Kasumi-1 (cell line): ENCODE measurements around the gene TMEM164.

Source experiments
- DNase-seq, 2 experiments: peaks; one replicate each; lab custom pipeline; 2025; lab: John Stamatoyannopoulos, UW

TMEM164 gene

DNA sequence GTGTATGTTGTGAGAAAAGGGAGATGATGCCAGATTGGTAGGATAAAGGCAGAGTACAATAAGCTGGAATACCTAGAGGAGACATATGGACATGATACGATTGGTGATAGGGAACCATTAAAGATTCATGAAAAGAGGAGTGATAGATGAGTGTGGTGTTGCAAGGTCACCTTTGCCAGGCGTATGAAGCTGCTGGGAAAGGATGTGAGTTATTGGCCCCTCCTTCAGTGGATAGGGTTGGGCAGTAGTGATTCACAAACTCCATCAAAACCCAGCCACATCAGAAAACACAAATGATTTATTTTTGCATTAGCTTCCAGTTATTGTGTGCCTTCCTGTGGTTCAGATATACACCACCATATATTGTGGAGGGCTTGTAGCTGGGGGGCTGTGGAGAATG is 34.3 kb downstream of the TMEM164 start:
- DNase-seq: no peak

DNA sequence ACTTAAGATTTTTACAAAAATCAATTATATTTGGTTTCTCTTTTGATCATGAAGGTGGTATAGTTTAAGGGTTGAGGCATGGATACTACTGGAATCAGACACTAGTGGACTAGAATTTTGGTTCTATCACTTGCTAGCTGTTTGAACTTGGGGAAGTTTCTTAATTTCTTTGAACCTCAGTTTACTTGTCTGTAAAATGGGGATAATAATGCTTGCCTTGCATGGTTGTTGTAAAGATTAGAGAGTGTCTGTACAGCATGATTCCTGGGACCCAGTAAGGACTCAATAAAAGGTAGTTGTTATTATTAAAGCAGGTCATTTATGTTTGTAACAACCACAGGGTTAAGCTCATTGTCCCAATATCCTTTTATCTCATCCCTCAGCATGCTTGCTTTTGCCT is 36.0 kb downstream of the TMEM164 start:
- DNase-seq: no peak

DNA sequence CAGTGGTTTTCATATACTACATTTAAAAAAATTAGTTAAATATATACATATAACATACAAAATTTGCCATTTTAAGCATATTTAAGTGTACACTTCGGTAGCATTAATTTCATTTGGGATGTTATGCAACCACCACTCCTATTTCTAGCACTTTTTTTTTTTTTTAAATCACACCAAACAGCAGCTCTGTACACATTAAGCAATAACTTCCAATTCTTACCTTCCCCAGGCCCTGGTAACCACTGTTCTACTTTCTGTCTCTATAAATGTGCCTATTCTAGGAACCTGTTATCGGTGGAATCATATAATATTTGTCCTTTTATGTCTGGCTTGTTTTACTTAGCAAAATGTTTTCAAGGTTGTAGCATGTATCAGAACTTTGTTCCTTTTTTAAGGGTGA is 39.1 kb downstream of the TMEM164 start:
- DNase-seq: no peak

DNA sequence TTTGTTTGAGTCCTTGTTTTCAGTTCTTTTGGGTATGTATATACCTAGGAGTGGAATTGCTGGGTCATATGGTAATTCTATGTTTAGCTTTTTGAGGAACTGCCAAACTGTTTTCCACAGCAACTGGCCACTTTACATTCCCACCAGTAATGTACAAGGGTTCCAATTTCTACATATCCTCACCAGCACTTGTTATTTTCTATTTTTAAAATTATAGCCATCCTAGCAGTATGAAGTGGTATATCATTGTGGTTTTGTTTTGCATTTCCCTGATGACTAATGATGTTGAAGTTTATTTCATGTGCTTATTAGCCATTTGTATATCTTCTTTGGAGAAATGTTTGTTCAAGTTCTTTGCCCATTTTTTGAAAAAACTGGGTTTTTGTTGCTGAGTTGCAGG is 39.6 kb downstream of the TMEM164 start:
- no peak for DNase-seq

DNA sequence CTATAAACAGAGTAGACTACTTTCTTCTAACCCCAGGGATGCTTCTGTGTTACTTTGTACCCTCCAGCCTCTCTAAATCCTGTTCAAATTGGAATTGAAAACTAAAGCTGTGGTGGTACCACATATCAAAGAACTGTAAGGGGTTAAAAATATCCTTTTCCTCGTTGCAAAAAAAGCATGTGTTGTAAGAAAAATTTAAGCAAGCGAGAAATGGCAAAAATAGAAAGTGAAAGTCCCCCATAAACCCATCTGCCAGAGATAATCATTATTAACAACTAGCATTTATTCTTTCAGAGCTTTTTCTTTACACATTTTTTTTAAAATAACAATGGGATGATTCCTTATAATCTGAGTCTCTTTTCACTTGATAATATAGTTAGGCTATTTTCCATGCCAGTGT is 40.6 kb downstream of the TMEM164 start:
- no peak for DNase-seq

DNA sequence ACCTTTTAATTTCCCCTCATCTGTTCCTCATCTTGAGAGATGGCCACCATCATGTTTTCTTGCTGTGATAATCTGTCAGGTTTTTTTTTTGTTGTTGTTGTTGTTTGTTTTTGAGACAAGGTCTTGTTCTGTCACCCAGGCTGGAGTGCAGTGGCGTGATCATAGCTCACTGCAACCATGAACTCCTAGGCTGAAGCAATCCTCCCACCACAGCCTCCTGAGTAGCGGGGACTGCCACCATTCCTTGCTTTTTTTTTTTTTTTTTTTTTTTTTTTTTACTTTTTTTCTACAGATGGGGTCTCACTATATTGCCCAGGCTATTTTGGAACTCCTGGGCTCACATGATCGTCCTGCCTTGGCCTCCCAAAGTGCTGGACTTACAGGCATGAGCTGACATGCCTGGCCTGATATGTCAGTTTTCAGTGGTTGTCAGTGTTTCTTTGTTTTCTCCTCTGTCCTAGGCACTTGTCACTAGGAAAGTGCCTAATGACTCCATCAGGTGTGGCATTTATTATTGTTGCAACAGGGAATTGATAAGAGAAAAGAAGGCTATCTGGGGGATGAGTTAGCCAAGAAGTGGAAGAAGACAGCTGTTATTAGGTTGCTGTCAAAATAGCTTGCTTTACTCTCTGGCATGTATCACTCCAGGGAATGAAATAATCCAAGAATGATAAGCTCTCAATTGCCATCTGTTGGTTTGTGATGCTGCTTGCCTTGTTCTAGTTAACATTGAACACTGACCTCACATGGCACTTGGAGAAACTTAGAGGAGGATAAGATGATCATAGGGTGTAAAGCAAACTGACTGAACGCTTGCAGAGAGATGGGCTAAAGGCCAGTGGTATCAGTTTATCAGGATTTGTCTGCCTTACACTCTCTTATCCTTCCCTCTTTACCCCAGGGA is 41.7 kb downstream of the TMEM164 start:
- no peak for DNase-seq

DNA sequence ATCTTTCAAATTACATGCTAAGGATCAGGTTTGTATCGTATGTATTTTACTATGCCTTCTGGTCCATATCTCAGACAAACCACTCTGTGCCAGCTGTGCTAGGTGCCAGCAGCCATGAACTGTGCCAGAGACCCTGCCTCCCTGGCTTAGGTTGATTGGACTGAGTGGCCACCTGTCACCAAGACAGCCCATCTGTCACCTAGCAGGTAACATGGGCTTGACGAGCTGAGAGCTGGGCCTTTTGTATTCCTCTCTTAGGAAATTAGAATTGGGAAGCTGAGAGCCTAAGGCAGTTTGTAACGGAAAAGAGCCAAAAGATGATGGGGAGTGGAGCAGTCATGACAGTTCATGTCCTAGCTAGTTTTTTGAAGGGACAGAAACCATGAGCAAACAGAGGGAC is 42.5 kb downstream of the TMEM164 start:
- no peak for DNase-seq

DNA sequence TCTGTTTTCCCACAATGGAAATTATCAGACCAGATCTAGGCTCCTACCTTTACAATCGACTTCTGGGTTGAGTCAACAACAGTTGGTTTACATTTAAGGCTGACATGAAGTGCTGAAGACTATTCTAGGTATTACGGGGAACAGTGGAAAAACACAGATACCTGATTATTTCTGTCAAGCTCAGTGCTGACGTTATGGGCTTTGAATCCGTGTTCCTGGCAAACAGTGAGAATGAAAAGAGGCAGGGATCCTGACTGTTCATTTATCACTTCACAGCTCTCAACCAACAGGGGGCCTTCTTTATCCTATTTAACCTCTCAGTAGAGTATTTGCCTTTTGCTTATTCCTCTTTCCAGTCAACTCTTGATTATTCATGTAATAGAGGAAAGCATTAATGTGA is 43.1 kb downstream of the TMEM164 start:
- peak; percentile 1 to 11 for DNase-seq

DNA sequence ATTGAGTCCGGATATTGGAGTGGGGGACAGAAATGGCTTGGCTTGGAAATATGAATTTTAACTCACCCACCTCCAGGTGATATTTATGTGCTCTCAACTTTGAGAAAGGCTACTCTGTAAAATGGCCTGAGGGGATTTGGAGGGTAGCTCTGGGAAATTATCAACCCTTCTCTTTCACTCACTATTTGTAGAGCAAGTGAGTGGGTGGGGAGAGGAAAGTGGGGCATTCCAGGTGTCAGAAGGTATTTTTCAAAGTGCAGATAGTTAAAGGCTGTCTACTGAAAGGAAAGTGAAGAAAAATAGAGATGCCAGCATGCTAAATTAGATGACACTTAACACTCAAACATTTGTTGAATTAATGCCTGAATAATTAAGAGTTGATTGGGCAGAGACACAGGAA is 44.1 kb downstream of the TMEM164 start:
- no peak for DNase-seq

DNA sequence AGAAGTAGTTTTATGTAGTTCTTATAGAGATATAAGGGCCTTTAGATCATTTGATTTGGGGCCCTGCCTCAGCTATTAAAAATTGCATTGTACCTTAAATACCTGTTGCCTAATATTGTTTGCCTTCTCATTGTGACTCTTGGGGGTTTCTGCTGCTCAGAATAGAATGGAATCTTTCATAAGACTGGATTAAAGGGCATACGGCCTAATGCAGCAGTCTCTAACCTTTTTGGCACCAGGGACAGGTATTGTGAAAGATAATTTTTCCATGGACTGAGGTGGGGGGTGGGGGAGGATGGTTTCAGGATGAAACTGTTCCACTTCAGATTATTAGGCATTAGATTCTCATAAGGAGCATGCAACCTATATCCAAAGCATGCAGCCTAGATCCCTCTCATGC is 46.2 kb downstream of the TMEM164 start:
- DNase-seq: no peak

DNA sequence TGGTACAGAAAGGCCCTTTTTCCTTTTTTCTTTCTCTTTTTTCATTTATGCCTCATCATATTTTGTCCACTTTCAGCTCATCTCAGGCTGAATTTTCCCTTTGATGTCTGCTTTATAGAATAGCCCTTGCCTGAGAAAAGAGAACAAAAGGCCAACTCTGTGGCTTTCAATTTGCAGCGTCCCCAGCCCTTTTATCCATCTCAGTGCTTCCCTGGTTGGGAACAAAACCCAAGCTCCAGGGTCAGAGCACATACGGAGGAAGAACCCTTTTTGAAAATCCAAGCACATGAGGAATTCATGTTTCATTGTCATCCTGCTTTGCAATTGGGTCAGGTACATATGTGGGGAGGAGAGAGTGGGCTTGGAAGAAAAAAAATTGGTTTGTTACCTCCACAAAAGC is 47.5 kb downstream of the TMEM164 start:
- no peak for DNase-seq

DNA sequence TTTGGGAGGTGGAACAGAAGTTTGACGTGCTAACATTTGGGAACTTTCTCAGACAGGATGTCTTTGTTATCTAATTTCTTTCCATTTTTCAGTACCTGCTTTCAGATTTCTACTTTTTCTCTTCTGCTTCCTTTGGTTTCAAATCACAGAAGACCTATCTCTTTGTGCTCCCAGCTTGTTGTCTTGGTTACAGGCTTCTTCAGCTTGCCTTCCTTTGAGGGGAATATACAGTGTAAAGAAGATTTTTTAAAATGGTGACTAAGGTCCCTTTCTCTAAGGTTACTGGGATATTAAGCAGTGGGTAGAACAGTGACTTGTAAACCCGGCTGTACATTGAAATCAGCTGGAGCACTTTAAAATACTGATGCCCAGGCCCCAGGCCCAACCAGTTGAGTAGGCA is 48.0 kb downstream of the TMEM164 start:
- no peak for DNase-seq

DNA sequence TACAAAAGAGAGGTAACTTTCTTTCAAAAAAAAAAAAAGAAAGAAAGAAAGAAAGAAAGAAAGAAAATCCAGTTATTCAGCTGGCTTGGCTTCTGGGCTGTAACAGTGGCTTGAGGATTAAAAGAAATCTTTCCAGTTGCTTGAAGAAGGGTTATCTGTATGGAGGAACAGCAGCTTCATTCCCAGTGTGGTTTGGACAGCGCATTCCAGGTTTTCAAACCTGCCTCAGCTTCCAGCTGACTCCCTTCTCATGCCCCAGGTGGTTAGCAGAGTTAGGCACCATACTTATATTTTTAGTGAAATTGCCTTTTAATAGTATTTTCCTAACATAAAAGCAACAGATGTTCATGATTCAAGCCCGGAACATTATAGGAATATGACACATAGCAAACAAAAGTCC is 48.6 kb downstream of the TMEM164 start:
- DNase-seq: no peak

DNA sequence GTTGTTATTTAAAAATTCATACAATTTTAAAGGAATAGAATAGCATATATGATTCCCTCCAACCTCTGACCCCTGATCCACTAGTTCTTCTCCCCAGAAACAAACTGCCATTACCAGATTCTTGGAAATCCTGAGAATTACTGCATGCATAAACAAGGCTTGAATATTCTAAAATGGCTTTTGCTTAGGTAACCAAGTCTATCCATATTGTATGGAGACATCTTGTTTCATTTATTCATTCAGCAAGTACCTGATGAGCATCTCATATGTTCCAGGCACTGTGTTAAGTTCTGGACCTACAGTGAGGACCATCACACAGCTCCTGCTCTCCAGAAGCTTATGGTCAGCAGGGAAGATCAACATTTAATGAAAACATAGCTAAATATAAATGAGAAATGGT is 49.4 kb downstream of the TMEM164 start:
- DNase-seq: no peak

DNA sequence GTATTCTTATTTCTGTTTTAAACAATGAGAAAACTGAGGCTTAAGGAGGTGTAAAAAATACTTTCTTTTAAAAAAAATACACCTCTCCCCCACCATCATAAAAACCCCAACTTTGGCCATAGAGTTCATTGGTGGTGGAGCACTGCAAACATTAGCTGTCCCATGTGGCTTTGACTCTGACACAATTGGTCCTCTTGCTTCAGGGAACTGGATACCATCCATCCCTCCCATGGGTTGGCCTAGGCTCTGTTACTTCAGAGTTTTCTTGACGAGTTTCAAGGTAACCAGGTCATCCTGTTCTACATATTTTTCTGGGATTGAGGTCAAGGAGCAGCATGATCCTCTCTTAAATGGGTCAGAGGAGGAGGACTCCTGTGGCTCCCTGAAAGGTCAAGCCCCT is 50.5 kb downstream of the TMEM164 start:
- DNase-seq: no peak

DNA sequence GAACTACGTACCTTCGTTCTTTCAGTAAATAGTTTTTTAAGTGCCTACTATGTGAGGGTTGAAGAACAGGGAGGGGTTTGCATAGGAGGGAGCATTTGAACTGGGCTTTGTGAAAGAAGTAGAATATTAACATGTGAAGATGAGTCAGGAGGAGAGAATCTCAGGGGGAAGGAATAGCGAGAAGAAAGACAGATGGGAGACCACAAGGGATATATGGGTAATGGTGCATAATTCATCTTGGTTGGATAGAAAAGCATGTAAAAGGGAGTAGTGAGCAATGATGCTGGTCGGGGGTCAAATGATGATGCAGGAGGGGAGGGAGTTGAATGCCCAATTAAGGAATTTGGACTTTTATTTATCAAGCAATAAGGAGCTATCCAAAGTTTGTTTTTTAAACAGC is 52.7 kb downstream of the TMEM164 start:
- DNase-seq: no peak

DNA sequence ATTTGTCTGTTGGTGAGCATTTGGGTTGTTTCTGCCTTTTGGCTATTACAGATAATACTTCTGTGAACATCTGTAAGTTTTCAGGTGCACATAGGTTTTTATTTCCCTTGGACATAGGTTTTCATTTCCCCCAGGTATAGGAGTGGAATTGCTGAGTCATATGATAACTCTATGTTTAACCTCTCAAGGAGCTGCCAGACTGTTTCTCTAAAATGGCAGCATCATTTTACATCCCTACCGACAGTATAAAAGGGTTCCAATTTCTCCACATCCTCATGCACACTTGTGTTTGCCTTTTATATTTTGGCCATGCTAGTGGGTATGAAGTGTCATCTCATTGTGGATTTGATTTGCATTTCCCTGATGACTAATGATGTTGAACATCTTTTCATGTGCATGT is 53.5 kb downstream of the TMEM164 start:
- no peak for DNase-seq

DNA sequence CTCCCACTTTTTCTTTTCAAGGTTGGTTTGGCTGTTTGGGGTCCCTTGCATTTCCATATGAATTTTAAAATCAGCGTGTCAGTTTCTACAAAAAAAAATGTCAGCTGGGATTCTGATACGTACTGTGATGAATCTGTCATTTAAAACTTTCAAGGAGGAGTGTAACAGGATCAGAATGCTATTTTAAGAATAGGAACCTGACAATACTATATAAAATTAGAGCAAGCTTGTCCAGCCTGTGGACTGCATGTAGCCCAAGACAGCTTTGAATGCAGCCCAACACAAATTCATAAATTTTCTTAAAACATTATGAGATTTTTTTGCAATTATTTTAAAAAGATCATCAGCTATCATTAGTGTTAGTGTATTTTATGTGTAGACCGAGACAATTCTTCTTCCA is 56.5 kb downstream of the TMEM164 start:
- DNase-seq: no peak

DNA sequence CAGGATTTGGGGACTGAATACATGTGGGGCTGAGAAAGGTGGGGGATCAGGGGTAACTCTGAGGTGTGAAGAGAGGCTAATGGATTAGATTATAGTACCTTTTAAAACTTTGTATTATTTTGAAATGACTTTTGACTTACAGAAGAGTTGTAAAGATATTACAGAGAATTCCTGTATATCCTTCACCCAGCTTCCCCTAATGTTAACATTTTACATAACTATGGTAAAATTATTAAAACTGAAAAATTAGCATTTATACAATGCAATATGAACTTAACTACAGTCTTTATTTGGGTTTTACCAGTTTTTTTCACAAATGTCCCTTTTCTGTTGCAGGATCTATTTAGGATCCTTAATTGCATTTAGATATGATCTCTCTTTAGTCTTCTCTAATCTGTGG is 57.4 kb downstream of the TMEM164 start:
- DNase-seq: no peak

DNA sequence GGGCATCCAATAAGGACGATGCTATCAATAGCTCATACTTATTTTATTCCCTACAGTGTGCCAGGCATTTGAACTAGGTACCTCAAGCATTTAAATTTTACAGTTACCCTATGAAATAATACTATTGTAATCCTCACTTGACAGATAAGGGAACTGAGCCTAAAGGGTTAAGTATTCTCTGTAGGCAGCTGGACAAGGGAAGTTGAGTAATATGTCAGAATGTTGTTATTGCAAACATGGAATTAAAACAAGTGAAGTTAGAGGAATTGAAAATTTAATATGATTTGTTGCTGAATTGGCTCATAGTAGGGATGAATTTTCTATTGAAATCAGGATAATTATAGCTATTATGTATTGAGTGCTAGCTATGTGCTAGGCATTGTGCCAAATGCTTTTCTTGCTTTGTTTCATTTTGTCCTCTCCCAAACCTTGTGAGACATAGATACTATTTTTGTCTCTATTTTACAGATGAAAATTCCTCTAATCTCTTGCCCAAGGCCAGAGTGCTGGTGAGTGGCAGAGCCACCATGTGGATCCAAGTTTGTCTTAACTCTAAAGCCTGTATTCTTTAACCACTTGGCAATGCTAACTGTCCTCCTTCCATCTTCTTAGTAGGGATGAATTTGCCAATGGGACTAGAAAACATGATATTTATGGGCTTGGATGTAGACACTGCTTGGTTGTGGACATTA is 58.1 kb downstream of the TMEM164 start:
- DNase-seq: no peak

DNA sequence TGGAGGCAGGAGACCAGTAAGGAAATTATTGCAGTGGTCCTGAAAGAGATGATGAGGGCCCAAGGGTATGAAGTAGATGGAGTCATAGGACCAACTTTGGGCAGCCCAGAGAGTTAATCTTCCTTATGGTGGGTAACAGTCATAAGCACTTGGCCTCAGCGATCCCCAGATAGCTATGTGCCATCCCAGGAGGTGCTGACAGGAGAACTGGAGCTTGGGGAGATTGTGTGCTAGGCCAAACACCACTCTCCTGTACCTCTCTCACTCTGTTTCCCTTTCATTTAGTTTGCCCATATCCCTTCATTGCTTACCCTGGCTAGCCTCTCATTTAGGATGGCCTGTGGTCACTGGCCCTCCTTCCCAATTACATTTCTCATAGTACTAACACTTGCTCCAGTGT is 60.0 kb downstream of the TMEM164 start:
- no peak for DNase-seq

DNA sequence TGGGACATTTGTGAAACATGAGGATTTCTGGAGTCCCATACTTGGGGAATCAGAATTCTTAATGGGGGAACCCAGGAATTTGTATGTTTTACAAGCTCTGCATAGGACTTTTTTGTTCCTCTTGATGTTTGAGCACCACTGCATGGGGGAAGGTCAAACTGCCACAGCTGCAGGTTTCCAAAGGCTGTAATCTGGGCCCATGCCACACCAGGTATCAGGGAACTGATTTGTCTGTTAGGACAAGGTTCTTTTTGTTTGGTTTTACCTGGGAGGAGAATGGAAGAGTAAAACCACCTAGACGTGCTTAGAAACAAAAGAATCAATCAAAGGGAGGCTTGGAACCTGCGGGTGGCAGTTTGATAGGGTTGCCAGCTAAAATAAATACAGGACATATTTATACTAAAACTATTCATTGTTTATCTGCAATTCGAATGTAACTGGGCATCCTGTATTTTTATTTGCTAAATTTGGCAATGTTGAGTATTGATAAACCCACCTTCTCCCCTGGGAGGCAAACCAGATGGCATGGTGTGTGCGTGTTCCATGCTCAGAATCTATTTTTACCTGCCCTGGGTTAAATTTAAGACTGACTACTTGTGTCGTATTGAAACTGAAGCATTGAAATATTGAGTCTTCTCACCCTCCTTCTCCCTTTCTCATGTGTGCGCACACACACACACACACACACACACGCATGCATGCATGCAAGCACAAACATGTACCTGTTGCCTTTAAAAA is 63.7 kb downstream of the TMEM164 start:
- DNase-seq: no peak

DNA sequence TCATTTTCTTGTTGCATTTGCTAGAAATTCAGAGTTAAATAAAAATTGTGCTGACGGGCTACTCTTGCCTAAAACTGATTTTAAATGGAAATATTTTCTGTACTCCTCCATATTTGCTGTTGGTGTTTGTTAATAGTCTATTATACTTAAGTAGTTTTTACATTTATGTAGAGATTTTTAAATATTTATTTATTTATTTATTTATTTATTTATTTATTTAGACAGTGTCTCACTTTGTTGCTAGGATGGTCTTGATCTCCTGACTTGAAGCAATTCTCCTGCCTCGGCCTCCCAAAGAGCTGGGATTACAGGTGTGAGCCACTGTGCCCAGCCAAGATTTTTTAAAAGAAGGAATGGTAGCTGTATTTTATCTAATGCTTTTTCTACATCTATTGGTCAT is 68.1 kb downstream of the TMEM164 start:
- DNase-seq: no peak
